ENCODE measurements around the gene VGLL4.
"Not testable (repeated sequence)": the region's sequence is repeated elsewhere in the genome, so short reads cannot be mapped to it uniquely, and the experiment has no call there.

Gene VGLL4

DNA sequence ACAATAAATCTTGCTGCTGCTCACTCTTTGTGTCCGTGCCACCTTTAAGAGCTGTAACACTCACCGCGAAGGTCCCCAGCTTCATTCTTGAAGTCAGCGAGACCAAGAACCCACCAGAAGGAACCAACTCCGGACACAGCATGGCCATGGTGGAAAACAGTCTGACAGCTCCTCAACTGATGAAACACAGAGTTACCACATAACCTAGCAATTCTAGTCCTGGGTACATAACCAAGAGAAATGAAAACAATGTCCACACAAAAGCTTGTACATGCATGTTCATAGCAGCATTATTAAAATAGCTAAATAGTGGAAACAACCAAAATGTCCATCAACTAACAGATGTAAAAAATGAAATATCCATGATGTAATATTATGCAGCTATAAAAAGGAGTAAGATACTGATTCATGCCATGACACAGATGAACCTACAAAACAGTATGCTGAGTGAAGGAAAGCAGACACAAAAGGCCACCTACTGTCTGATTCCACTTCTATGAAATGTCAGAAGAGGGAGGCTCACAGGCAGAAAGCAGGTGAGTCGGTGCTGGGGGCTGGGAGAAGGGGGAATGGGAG, 36.8 kb downstream of the VGLL4 start:
- DNase-seq (ENCODE audit: low read depth in 3 of 3), result no peak

GRCh38 chr3:11606090-11606784, 37.5 kb downstream of the VGLL4 start:
- DNase-seq (ENCODE audit: low read depth in 3 of 3), result no peak

- DNase-seq (ENCODE audit: low read depth in 3 of 3), result no peak
Observed at GRCh38 chr3:11605398-11605797, 38.3 kb downstream of the VGLL4 start.

DNA sequence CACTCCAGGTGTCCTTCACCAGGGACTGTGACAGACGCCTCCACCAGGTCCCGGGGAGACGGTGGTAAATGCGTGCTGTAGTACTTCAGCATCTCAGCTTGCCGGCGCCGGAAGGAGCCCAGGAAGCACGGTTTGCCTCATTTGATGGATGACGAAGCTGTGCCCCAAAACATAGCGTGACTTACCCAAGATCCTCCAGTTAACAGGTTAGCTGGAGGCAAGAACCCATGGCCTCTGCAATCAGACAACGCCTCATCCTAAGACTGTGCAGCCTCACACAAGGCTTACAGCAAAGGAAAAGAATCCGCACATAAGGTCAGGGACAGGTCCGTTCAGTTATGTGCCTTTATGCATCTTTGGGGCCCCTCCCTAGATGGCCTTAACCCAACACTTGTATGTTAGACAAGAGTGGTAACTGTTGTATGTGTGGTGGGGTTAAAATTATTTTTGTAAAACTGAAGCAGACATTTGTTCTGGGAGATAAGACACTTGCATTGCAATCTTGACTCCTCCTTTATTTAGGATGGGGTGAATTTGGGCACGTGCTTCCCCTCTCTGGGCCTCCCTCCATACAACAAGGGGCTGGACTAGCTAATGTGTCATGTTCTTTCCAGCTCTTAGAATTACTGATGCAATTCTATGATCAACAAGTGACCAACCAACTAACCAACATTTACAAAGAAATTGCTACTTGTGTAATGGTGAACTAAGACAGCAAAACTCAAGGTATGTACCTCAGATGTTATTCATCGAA, 39.4 kb downstream of the VGLL4 start:
- no peak for DNase-seq (ENCODE audit: low read depth in 3 of 3)

GRCh38 chr3:11603628-11604027, 40.1 kb downstream of the VGLL4 start:
- no peak for DNase-seq (ENCODE audit: low read depth in 3 of 3)

- DNase-seq (ENCODE audit: low read depth in 3 of 3), result no peak
Observed at GRCh38 chr3:11602886-11603527, 40.7 kb downstream of the VGLL4 start.

DNA sequence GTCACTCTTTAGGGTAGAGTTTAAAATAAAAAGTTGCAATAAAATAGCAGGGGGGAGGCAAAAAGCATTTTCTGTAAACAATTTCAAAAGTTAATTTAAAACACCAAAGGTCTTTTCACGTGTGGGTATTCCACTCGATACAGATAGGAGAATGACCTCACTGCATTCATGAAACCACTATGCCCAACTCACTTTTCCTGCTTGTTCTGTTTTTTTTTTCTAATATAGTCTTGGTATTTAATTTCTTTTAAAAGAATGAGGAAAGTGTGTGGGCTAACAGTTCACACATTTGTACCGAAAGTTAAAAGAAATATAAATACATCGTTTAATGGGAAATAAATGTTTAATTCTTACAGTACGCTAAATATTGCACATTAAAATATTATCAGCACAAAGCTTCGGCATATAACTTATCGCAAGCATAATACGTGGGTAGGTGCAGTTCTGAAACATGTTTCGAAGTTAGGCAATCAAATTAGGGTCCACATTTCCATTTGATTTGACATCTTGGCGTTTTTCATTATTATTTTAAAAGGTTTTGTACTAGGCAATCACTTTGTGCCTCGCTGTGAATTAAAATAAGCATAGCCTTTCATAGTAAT, 41.4 kb downstream of the VGLL4 start:
- no peak for DNase-seq (ENCODE audit: low read depth in 3 of 3)

- no peak for DNase-seq (ENCODE audit: low read depth in 3 of 3)
Observed at GRCh38 chr3:11601446-11602238, 42.1 kb downstream of the VGLL4 start.

- no peak for DNase-seq (ENCODE audit: low read depth in 3 of 3)
Observed at GRCh38 chr3:11600501-11601282, 43.0 kb downstream of the VGLL4 start.

- no peak for DNase-seq (ENCODE audit: low read depth in 3 of 3)
Observed at GRCh38 chr3:11596387-11596786, 47.3 kb downstream of the VGLL4 start.

DNA sequence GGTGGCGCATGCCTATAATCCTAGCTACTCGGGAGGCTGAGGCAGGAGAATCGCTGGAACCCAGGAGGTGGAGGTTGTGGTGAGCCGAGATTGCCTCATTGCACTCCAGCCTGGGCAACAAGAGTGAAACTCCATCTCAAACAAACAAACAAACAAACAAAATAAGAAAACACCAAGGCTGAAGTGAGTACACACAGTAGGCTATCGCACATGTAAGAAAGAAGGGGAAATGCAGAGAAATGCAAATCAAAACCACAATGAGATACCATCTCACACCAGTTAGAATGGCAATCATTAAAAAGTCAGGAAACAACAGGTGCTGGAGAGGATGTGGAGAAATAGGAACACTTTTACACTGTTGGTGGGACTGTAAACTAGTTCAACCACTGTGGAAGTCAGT, 48.7 kb downstream of the VGLL4 start:
- not testable (repeated sequence) for DNase-seq (ENCODE audit: low read depth in 3 of 3)

DNA sequence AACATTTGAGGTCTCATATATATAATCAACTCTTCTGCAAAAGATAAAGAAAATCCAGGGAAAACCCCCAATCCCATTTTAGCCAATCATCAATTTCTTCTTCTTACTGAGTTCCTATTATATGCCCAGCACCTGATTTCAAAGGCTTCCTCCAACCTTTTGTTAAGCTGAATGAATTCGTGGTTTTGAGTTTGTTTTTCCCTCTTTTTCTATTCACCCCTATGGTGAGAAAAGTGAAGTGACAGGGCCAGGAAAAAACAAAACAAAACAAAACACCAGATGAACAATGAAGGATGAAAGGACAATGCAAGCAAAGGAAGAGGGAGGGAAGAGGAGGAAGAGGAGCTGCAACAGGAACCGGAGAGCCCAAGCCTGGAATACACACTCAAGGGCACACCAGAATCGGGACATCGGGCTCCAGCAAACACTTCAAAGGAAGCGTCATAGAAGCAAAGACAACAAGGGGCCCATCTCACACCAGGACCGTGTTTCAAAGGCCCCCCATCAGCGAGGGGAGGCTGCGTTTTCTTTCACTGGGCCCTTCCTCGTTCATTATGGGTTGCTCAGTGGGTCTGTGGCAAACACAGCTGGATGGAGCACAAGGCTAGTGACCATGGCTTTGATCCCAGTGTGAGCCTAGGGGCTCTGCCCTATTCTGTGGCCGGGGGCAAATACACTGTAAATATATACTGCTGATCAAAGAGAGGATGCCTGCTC, 50.2 kb downstream of the VGLL4 start:
- DNase-seq (ENCODE audit: low read depth in 3 of 3), result no peak

DNA sequence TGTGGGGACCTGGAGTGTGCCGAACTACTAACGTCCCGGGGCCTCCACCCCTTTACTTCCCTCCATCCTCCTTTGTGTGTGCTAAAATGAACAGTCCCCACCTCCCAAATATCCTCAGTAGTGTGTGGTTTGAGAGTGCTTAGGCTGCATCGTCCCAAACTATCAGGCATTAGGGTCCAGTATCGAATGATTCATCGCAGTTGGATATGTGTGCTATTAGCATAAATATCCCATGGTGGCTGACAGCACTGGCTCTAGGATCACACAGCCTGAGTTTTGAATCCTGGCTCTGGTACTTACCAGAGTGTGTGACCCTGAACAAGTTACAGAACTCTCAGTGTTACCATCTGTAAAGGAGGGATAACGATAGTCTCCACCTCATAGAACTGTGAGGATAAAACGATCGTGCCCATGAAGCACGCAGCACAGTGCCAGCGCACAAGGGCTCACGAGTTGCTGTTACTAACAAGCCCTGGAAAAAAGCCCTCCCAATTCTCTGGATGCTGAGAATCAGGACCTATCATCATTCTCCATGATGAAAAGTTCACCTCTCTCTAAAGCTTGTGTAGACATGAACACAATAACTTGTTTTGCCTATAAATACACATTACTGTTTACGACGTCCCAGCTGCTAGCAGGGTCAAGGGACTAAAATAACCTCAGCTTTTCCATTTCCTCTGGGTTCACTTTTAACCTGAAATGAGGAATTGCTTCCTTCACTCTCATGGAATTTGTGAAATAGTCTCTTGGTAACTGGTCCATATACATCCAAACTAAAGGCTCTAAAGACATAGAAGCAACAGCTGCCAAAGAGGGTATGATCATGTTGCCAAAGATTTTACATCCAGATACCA, 51.0 kb downstream of the VGLL4 start:
- no peak for DNase-seq (ENCODE audit: low read depth in 3 of 3)

GRCh38 chr3:11591391-11592282, 52.1 kb downstream of the VGLL4 start:
- no peak for DNase-seq (ENCODE audit: low read depth in 3 of 3)

- no peak for DNase-seq (ENCODE audit: low read depth in 3 of 3)
Observed at GRCh38 chr3:11591002-11591355, 52.7 kb downstream of the VGLL4 start.

GRCh38 chr3:11589706-11590105, 54.0 kb downstream of the VGLL4 start:
- DNase-seq (ENCODE audit: low read depth in 3 of 3), result no peak

- no peak for DNase-seq (ENCODE audit: low read depth in 3 of 3)
Observed at GRCh38 chr3:11588755-11589154, 55.0 kb downstream of the VGLL4 start.

DNA sequence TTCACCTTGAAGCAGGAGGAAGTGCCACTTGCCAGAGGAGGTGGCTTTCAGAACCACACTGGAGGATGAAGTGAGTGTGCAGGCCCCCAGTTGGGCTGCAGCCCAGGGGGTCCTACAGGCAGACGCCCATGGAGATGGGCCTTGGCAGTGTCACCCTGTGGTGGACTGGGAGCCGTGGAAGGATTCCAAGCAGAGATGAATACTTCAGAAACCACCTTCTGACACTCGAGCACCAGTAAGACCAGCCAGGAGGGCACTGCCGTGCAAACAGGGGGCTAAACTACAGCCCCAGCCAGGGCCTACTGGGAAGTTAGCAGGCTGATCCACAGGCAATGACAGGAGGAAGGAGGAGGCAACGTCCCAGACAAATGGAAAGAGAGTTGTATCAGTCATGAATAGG, 55.4 kb downstream of the VGLL4 start:
- no peak for DNase-seq (ENCODE audit: low read depth in 3 of 3)
